Peyer's patch (tissue), 4 donors: Measurements from ENCODE around the gene NCKAP5.

Source experiments
- CTCF ChIP-seq, 6 experiments: fragments of 450-650 bp in 4 of 6; fragments of 200-600 bp in 2 of 6; sonication (generic) in 1 of 6; IDR thresholded peaks; one replicate each; pipeline ENCODE4 v1.5.1; 2017 to 2019; ENCODE audit warnings: antibody characterized with exemption in 6 of 6, mild to moderate bottlenecking in 3 of 6, moderate library complexity in 1 of 6
- POLR2A ChIP-seq, 2 donors: fragments of 450-650 bp; IDR thresholded peaks; one replicate each; pipeline ENCODE4 v1.5.1; 2017; ENCODE audit warnings: antibody characterized with exemption in 2 of 2, mild to moderate bottlenecking in 2 of 2, moderate library complexity in 2 of 2

- TF ChIP-seq POLR2A (IDR thresholded peaks at IDR 0.05) (no peak), CTCF (IDR thresholded peaks at IDR 0.05) (no peak)
Measured at GRCh38 chr2:132719480-132719879, 848.8 kb downstream of the NCKAP5 start.
